Stimulated activated naive CD4-positive, alpha-beta T cell (primary cell): Measurements from ENCODE around the gene ZNF2.

ENCODE experiments used
- DNase-seq, 6 experiments: peaks; one replicate each; lab custom pipeline; 2025; lab: John Stamatoyannopoulos, UW

The ZNF2 gene

DNA sequence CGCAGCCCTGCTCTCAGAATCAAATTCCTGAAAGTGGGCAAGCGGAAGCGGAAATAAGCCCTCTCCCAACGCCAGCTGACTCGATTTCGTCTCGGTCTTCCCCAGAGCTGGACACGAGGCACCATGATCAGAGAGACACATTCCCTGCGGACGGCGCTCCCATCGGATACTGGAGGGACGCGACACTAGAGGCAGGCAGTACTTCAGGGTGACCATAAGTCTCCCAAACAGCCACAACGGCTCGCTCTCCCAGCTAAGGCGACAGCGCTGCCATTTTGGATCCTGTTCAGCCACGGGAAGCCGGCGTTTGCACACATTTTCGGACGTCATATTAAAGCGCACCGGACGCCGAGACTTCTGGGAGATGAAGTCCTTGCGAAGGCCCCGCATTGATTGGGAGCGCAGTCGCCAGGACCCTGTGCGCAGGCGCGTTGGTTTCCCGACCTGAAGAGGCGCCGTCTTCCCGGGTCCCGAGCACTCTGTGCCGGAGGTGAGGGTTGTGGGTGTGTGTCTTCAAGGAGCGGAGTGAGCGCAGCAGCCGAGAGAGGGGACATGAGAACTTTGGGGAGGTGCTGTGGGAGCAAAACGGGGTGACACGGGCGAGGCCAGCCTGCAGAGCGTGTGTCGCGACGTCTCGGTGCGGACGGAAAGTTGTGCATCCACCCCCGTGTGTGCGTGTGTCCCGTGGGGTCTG lies at the start of gene ZNF2:
Gene ZNF2 (plus strand): TSS at position 439 of the 694 bp plus-strand sequence. CDS start 10,418 bp downstream, outside the sequence.
- peak; percentile 92 to 97 (median 95) for DNase-seq

DNA sequence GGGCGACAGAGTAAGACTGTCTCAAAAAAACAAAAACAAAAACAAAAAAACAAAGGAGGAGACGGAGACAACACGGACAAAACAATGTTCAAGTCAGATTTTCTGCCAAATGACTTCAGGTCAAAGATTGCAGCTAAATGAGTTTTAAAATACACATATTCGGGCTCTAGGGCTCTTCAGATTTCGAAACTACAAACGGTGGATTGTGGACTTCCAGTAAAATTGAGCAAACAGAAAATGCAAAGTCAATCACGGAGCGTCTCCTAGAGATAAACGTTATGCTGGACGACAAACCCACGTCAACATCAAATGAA lies 44.6 kb upstream of the ZNF2 start:
- DNase-seq = no peak

DNA sequence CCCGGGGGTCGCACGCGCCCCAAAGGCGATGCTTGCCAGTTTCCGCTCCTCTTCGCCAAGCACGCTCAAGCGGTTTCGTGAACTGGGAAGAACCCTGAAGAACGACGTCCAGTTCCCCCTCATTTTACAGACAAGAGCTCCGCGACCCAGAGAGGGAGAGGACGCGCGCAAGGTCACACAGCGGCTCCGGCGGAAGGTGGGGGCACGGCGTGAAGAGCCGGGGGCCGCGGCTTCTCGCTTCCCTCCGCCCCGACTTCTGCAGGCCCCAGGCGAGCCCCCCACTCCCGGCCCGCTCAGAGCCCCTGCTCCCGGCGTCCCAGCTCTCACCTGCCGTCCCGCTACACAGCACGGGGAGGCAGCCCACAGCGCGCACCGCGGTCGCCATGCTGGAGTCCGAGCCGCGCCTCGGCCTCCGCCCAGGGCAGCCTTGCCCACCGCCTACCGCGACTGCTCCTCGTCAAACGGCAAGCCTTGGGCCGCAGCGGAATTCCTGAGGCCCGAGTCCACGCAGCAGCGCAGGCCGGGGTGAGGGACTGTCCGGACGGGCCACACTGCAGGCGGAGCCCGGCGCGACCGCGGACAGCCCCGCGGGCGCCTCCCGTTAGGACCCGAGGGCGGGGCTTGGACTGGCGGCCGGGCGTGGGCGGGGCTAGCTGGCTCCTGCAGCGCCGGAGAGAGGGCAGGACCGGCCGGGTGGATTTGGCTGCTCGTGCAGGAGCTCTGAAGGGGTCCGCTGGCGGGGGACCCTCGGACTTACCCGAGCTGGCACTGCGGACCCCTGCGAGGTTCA lies 44.0 kb upstream of the ZNF2 start, which contains the start of gene MRPS5:
Gene MRPS5 (minus strand): TSS at position 402 of the 790 bp plus-strand sequence. CDS start 17 bp downstream, at position 385.
- DNase-seq = peak; percentile 25 to 77 (median 71)

DNA sequence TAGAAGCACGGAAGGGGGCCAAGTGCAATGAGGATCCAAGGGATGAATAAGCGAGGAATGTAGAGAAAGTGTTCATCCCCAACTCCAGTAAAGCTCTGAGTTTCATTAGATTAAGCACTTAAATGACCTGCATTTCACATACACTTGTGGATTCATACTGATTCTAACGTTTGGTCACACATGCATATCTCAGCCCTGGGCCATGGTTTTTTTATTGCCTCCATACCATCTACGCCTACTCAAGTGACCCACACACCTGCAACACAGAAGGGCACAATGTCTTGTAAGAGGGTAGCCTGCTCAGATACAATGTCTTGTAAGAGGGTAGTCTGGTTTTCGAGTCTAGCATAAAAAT lies 43.4 kb upstream of the ZNF2 start:
- DNase-seq = no peak

DNA sequence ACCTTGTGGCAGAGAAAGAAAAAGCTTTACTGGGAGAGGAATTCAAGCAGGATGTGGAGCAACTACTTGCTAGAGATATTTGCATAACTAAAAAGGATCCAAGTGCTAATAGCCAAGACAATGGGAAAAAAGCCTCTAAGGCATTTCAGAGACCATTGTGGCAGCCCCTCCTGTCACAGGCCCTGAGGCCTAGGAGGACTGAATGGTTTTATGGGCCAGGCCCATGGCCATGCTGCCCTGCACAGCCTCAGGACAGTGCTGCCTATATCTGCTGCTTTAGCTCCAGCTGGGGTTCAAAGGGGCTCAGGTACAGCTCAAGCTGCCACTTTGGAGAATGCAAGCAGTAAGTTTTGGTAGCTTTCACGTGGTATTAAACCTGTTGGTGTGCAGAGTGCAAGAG lies 26.9 kb upstream of the ZNF2 start:
- DNase-seq = no peak

DNA sequence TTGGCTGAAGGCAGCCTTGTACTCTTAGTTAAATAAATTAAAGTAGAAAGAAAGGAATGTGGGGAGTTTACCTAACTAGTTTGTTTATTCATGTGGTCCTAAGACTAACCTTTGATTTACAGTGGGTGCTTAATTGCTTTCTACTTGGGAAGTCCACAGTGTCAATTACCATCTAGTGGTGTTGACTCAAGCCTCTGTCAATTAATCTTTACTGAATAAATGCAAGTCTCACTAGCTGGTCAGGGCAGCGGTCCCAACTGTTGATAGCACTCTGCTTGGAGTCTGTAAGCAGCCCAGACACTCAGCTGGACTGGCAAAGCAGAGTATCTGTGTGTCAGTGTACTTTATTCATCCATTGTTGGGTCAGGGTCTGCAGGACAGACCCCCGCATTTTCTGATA lies 21.8 kb upstream of the ZNF2 start:
- no peak for DNase-seq

DNA sequence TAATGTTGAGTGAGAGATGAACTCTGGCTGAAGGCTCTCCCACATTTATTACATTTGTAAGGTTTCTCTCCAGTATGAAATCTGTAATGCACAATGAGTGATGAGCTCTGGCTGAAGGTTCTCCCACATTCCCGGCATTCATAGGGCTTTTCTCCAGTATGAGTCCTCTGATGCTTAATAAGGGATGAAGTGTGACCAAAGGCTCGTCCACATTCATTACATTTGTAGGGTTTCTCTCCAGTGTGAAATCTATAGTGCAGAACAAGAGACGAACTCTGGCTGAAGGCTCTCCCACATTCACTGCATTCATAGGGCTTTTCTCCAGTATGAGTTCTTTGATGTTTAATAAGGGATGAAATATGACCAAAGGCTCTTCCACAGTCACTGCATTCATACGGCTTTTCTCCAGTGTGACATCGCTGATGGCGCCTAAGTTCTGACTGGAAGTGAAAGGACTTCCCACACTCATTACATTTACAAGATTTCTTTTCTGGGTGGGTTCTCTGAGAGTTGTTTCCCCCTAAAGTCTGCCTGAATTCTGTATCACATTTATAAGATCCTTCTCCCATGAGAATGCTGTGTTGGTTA lies 16.1 kb upstream of the ZNF2 start:
- no peak for DNase-seq

DNA sequence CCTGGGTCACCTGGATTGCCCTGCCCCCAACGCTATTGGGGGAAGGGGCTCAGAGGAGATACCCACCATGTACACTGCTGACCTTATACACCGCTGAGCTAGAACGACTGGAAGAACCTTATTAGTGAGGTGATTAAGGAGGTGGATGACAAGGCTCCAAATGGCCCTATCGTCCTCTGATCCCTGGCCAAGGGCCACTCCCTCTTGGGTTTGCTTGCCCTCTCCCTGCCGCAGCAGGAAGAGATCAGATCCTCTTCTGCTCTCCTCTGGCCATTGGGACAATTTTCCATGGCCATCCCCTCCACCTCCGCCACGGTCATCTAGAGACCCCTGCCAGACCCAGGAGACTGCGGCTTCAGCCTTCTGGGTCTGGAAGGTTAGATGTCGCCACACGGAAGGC lies 7.2 kb upstream of the ZNF2 start:
- no peak for DNase-seq

DNA sequence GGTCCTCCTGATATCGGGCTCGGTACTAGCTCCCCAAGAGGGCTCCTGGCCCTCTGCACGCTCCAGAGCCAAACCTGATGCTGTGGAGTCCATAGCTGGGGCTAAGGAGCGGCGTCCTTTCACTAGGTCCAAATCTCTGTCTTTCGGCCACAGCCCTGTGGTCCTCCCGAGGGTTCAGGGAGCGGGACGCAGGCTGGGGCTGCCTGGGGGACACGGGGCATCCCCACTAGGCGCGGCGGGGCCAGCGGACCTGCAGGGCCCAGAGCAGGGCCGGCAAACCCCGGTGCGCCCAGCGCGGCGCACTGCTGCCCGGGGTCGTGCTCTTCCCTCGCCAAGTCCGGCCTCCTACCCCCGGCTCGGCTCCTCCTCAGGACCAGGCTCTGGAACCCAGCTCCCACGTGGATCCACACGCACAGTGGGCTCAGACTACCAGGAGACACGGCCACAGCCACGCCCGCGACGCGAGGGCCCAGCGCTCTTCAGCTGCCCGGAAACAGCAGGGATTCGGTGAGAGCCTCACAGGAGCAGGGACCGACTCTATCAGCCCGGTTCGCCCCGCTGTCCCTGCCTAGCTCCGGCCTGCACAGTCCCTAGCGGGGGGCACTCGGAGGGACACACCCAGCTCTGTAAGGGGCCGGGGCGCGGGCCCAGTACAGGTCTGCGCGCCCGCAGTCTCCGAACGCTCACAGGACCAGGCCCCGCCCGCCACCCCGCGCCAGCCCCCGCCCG lies 6.6 kb upstream of the ZNF2 start:
- DNase-seq = peak in 4 of 6 experiments; percentile 22 to 62 (median 39)

DNA sequence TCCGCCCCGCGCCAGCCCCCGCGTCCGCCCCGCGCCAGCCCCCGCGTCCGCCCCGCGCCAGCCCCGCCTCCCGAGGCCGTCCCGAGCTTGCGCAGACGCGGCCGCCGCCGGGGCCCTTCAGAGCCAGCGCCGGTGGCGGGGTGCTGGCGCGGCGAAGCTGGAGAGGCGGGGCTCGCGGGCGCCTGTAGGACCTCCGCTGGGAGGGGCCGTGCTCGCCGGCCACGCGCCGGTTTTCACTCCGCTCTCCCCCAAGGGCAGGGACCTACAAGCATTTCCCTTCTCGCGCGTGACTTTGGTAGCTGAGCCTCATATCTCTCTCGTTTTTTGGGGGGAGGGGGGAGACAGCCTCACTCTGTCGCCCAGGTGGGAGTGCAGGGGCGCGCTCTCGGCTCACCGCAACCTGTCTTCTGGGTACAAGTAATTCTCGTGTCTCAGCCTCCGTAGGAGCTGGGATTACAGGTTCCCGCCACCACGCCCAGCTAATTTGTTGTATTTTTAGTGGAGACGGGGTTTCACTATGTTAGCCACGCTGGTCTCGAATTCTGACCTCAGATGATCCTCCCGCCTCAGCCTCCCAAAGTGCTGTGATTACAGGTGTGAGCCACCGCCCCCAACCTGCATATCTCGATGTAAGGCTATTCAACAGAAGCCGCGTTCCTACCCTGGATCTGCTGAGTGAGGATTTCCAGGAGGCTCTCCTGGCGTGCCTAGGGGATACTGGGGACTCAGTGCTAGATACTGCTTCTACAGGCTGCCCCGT lies 5.7 kb upstream of the ZNF2 start, which contains the start of gene ZNF514:
Gene ZNF514 (minus strand): TSS at position 159 of the 760 bp plus-strand sequence. CDS start 6,595 bp downstream, outside the sequence.
- DNase-seq = peak; percentile 60 to 75 (median 70)

DNA sequence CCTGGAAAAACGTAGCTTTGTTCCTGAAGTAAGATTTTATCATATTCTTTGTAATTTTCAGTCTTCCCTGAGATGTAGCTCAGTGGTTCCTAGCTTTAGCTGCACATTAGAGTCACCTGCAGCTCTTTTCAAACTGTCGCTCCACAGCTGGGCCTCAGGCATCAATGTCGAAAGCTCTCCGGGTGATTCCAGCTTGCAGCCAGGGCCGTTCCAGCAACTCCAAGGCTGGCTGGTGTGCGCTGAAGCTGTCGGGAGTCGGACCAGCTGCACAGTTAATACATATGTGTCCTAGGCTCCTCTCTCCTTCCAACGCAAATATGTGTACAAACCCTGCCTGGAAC lies 609 bp upstream of the ZNF2 start:
- no peak for DNase-seq

DNA sequence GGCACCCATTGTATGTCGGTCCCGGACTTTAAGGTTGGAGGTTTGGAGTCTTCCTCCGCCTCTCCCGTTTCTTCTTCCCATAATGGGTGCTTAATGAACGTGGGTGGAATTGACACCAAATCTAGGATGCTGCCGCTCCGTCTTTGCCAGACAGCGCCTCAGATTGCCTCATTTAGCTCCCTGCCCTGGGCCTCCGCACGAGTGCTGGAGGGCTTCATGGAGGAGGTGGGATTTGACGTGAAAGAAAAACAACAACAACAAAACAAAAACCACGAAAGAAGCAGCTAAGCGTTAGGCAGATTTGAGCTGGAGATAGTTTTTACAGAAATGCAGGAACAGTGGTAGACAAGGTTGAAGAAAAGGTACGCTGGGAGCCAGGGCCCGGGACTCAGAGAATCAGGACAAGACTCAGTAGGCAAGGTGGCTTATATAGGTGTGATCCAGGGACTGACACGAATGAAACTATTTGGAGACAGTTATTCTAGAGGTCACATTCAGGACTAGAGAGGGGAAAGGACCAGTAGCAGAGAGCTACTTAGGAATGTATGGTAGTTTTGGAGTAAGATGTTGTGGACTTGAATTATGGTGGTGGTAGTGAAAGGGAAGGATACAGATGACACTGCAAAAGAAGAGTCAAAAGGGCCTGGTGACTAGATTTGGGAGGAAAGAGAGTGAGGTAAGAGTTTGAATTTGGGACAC lies 605 bp downstream of the ZNF2 start:
- no peak for DNase-seq

DNA sequence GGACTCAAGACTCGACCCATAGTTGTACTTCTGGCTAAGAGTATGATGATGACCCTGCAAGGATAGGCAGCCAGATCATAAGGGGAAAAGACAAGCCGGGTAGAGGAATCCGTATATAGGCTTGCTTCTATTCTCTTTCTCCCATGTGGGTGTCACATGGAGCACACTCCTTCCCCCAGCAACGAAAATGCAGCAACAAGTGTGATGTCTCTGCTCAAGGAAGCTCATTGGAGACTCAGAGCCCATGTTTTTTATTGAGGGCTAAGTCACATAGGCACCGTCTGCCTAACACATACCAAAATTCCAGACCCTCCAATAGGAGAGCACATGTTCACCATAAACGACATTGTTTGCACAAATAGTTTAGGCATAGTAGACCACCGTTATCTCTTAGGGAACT lies 6.3 kb downstream of the ZNF2 start:
- DNase-seq = no peak

DNA sequence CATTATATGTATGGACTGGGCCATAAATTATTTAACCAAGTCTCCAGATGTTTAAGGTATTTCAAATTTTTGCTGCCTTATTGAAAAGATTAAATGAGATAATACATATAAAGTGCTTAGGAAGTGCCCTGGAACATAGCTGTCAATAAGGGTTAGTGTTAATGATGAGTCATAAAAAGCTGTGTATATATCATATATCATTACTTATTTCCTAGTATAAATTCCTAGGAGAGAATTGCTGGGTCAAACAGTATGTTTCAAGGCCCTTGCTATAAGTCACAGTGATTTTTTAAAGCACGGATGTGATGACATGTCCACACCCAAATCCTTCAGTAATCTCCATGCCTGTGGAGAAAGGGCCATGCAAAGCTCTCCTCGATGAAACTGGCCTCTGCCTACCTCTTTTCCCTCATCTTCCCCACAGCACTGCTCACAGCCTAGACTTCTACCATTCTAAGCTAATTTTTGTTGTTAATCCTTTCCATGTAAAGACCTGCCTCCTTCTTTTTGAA lies 8.5 kb downstream of the ZNF2 start:
- DNase-seq = no peak

DNA sequence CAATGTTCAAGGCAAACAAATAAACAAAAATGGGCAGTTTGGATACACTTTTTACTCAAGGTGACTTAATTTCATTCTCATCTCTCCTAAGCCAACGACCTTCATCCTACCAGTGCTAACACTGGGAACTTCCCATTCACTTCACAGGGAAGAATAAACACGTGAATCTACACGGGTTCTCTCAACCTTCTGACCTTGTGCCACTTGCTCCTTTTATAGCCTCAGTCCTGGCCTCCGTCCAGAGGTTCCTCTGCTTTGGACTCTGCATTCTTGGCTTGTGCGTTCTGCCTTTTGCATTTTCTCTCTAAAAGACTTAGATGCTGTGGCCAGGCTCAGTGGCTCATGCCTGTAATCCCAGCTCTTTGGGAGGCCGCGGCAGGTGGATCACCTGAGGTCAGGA lies 13.8 kb downstream of the ZNF2 start:
- no peak for DNase-seq

DNA sequence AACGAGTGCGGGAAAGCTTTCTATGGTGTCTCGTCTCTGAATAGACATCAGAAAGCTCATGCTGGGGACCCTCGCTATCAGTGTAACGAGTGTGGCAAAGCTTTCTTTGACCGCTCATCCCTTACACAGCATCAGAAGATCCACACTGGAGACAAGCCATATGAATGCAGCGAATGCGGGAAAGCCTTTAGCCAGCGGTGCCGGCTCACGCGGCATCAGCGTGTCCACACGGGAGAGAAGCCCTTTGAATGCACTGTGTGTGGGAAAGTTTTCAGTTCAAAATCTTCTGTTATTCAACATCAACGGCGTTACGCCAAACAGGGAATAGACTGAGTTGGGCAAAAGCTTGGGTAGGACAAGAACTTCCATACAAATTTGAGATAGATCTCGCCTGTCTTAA lies 16.2 kb downstream of the ZNF2 start:
- DNase-seq = no peak

DNA sequence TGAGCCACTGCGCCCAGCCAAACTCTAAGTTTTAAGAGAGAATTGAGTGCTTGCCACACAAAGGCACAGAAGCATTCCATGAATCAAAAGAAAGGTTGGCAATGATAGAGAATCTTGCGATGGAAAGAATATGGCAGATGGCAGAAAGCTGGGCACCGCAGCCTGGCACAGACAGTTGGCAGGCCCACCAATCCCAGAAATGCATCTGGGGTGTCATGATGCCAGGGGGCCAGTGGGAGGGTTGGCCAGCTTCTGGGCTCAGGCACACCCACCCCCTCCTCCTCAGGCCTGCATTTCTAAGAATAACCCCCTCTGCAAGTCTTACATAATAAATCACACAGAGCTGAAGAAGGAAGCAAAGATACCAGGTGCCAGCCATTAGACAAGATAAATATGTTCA lies 19.6 kb downstream of the ZNF2 start:
- no peak for DNase-seq

DNA sequence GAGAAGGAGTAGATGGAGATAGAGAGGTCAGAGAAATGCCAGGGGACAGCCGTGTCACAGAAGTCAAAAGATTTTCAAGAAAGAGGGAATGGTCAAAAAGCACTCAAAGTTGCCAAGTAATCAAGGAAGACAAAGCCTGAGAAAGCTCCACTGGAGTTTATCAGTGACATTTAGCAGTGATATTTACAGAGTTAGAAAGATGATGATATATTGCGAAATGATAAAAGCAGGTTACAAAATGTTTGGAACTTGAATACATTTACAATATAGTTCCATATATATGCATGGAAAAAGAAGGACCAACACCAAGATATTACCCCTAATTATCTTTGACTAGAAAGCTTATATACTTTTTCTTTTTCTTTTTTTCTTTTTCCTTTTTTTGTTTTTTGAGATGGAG lies 20.4 kb downstream of the ZNF2 start:
- DNase-seq = no peak

DNA sequence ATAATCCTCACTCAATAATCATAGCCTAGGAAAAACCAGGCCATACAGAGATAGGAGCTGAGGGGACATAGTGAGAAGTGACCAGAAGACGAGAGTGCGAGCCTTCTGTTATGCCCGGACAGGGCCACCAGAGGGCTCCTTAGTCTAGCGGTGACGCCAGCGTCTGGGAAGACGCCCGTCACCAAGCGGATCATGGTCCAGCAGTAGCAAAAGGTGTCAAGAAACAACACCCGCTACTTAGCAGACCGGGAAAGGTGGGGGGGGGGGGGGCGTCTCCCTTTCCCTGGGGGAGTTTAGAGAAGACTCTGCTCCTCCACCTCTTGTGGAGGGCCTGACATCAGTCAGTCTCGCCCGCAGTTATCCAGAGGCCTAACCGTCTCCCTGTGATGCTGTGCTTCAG lies 27.3 kb downstream of the ZNF2 start:
- DNase-seq = peak in 4 of 6 experiments; percentile 6 to 28 (median 12)

DNA sequence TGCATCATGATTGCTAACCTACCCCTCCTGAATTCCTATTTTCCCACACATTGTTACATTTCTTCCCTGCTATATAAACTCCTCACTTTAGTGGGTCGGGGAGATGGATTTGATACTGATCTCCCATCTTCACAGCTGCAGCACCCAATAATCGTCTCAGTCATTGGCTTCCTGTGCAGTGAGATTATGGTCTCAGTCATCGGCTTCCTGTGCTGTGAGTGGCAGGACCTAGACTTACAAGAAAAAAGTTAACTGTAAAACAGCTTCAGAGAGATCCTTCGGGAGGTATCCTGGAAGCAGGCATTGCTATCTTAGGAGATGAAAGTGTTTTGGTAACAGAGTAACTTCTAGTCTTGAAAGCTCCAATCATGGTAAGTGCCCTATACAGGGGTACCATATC lies 38.3 kb downstream of the ZNF2 start:
- no peak for DNase-seq

DNA sequence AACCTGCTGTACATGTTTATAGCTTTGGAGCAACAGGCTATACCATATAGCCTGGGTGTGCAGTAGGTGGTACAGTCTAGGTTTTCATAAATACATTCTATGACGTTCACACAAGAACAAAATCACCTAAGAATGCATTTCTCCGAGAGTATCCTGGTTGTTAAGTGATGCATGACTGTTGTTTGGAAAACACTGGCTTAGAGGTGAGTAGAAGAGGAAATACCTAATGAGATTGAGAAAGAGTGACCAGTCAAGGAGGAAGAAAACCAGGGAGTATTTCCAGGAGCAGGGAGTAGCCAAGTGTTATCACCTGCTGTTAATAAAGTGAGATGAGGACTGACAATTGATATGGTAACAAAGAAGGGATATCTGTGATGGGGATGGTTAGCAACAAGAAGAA lies 38.8 kb downstream of the ZNF2 start:
- no peak for DNase-seq
